Activated CD8-positive, alpha-beta T cell treated with anti-CD3 and anti-CD28 coated beads for 36 hours (primary cell): ENCODE data around the gene TMC1. TPM values are rescaled to one million over a fixed set of nuclear protein-coding genes. Genes with fewer than 3 reads are reported as not detected.

Experiments used
- ATAC-seq: fragments of 200-7000 bp; cut with Tn5 transposase; one replicate; pipeline ENCODE4 v1.10.0; 2021; ENCODE audit warnings: mild to moderate bottlenecking, moderate library complexity
- CTCF ChIA-PET: fragments of 350-600 bp; sonication (Branson Sonifier 250); formaldehyde crosslinking; loops from one replicate; lab custom pipeline; 2021; ENCODE audit warnings: antibody characterized with exemption; lab: Charles Lee
- POLR2A ChIA-PET: fragments of 350-600 bp; sonication (Branson Sonifier 250); formaldehyde crosslinking; loops from one replicate; lab custom pipeline; 2021; ENCODE audit warnings: antibody characterized with exemption; lab: Charles Lee
- DNase-seq: peaks from one replicate; pipeline ENCODE4 v3.0.0-alpha.2; 2020
- H3K27ac Mint-ChIP-seq: one replicate; pipeline ENCODE4 v1.8.0; 2021; ENCODE audit warnings: mild to moderate bottlenecking, mixed read lengths
- H3K27me3 Mint-ChIP-seq: one replicate; pipeline ENCODE4 v1.8.0; 2021; ENCODE audit warnings: mixed read lengths
- H3K36me3 Mint-ChIP-seq: one replicate; pipeline ENCODE4 v1.8.0; 2021; ENCODE audit warnings: low read depth, mixed read lengths
- H3K4me1 Mint-ChIP-seq: one replicate; pipeline ENCODE4 v1.8.0; 2021; ENCODE audit warnings: low read depth, mixed read lengths
- H3K4me3 Mint-ChIP-seq: one replicate; pipeline ENCODE4 v1.8.0; 2021; ENCODE audit warnings: mild to moderate bottlenecking, moderate library complexity, mixed read lengths
- H3K9me3 Mint-ChIP-seq: one replicate; pipeline ENCODE4 v1.8.0; 2021; ENCODE audit warnings: mixed read lengths
- CTCF ChIP-seq: fragments of 200-600 bp; IDR thresholded peaks from one replicate; pipeline ENCODE4 v1.8.0; 2022; ENCODE audit warnings: antibody characterized with exemption, mild to moderate bottlenecking
- intact Hi-C: fragments of 100-400 bp; cut with micrococcal nuclease; formaldehyde crosslinking; loops from one replicate; pipeline ENCODE4 v1.10.0; 2022
- total RNA-seq, 2 experiments: library from RNA; stranded (reverse); gene quantifications; one replicate each; pipeline ENCODE4 v1.2.3, GENCODE V29; 2021

The TMC1 gene
- total RNA-seq, 2 experiments from 2014 or later, result 0.38 TPM; not detected in 1

DNA sequence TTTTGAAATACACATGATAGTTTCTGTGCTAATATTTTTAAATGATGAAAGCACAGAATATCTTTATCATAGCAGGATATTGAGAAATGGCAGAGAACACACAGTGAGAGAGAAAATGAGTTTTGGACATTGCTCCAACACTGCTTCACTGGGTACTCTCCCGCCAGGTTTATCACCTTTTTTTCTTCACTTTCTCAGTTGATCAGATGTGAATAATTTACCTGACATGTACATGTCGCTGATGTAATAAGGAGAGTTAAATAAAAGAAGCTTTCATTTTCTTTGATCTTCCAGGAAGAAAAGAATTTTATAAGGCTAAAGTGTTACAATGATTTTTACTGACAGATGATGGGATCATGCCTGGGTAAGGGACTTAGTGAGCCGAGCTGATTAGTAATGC, 297.0 kb downstream of the TMC1 start:
- DNase-seq, result no peak
- Mint-ChIP-seq H3K4me3 (no peak overlapping the region), H3K27ac (no peak overlapping the region), H3K4me1 (no peaks in the 10 kb centered on the region), H3K36me3 (no peaks in the 10 kb centered on the region), H3K27me3 (peaks cover 5% of the 10 kb centered on the region), H3K9me3 (no peaks in the 10 kb centered on the region)
- intact Hi-C loops, result no loop called here
- ChIA-PET POLR2A (no interaction called here), CTCF (interaction anchor here (1.3 to 1.6 kb wide), 2 partner anchors 10 to 16 kb away, joined by 3 read pairs; no protein-coding TSS in a partner anchor)
- TF ChIP-seq CTCF, result no peak
- no peak for ATAC-seq

GRCh38 chr9:72823971-72824370, 302.6 kb downstream of the TMC1 start:
- ChIA-PET POLR2A (no interaction called here), CTCF (interaction anchor here (4.0 kb wide), 1 partner anchor 545 kb away, joined by 33 read pairs; no protein-coding TSS in a partner anchor)

GRCh38 chr9:72826996-72827949, 305.9 kb downstream of the TMC1 start:
- H3K27me3 Mint-ChIP-seq, result peaks cover 2% of the 10 kb centered on the region
- no peak overlapping the region for H3K27ac Mint-ChIP-seq
- DNase-seq, result no peak
- no peaks in the 10 kb centered on the region for H3K36me3 Mint-ChIP-seq
- H3K9me3 Mint-ChIP-seq, result no peaks in the 10 kb centered on the region
- ChIA-PET CTCF (interaction anchor here (1.0 kb wide), 1 partner anchor 10 kb away, joined by 3 read pairs; no protein-coding TSS in a partner anchor), POLR2A (interaction anchor here (0.6 kb wide), 1 partner anchor 17 kb away, joined by 3 read pairs; no protein-coding TSS in a partner anchor)
- TF ChIP-seq CTCF, result no peak
- ATAC-seq, result no peak
- intact Hi-C loops, result loop anchor here (10.0 kb wide), 1 partner anchor 542 kb away; no protein-coding TSS in a partner anchor
- H3K4me1 Mint-ChIP-seq, result no peaks in the 10 kb centered on the region
- no peak overlapping the region for H3K4me3 Mint-ChIP-seq

More at GRCh38 chr9:72823971-72824370, 302.6 kb downstream of the TMC1 start:
- intact Hi-C loops, result loop anchor here (10.0 kb wide), 1 partner anchor 539 kb away; no protein-coding TSS in a partner anchor
- Mint-ChIP-seq H3K4me3 (no peak overlapping the region), H3K27ac (no peak overlapping the region), H3K36me3 (no peaks in the 10 kb centered on the region), H3K9me3 (no peaks in the 10 kb centered on the region), H3K27me3 (peaks cover 4% of the 10 kb centered on the region), H3K4me1 (no peaks in the 10 kb centered on the region)
- no peak for ATAC-seq
- TF ChIP-seq CTCF, result no peak
- no peak for DNase-seq

GRCh38 chr9:72827950-72828731, 306.7 kb downstream of the TMC1 start:
- H3K36me3 Mint-ChIP-seq, result no peaks in the 10 kb centered on the region
- ATAC-seq (no peak), DNase-seq (no peak)
- no peak overlapping the region for H3K4me3 Mint-ChIP-seq
- H3K27ac Mint-ChIP-seq, result no peak overlapping the region
- ChIA-PET POLR2A (no interaction called here), CTCF (interaction anchor here (1.0 kb wide), 1 partner anchor 9 kb away, joined by 3 read pairs; no protein-coding TSS in a partner anchor)
- intact Hi-C loops, result loop anchor here (10.0 kb wide), 1 partner anchor 543 kb away; no protein-coding TSS in a partner anchor
- H3K4me1 Mint-ChIP-seq, result no peaks in the 10 kb centered on the region
- peaks cover 2% of the 10 kb centered on the region for H3K27me3 Mint-ChIP-seq
- no peaks in the 10 kb centered on the region for H3K9me3 Mint-ChIP-seq
- TF ChIP-seq CTCF, result no peak
